NCI-H187 (cell line): ENCODE data around the gene PTPRT.
"Not testable (repeated sequence)": the region's sequence is repeated elsewhere in the genome, so short reads cannot be mapped to it uniquely, and the experiment has no call there.

Experiments
- DNase-seq, 2 experiments: peaks; one replicate each; lab custom pipeline; 2025; lab: John Stamatoyannopoulos, UW

The PTPRT gene

DNA sequence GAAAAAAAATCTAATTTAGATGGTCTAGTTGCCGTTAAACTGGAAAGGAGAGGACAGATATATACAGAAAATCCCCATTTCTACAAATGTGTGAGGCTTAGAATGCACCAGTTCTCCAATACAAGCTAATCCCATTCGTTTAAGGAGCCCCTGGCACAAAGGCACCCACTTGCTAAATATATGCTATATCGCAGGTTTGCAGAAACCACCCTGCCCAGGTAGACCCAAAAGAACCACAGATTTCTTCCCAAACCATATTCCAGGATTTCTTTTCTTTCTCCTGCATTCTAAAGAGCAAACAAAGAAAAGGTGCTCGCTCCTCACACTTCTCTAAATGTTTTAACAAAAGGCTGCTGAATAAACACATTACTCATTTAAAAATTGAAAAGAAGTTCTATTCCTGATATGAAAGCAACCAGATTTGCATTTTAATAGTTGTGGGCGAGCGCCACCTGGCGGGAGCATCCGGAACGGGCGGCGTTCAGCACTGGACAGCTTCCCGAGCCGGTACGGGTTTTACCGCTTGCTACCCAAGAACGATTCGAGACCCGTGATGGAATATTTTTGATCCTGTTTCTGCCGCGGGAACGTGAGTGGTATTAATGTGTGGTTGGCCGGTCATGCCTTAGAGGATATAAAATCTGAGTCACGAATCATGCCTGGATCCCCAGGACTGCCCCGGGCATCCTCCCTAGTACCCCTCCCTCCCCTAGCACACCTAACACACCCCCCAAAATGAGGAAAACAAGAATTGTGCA is 2.1 kb downstream of the PTPRT start:
- DNase-seq: peak; percentile 16 to 23

DNA sequence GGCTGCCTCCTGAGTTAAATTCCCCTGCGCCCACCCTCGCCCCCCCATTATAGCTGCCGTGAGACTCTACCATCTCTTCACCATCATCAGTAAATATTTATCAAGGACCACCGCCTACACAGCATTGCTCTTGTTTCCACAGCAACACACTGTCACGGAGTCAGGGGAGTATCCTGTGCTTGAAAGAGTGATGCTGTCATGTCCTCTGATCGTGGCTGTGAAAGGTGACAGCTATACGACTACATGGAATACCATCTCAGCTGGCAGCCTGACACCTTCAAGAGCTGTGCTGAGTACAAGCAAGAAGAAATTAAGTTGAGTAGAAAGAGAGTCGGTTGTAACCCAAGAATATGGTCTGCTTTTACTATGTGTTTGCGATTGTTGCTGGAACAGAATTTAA is 3.4 kb downstream of the PTPRT start:
- no peak for DNase-seq

- DNase-seq: no peak
Observed at GRCh38 chr20:43185901-43186300, 3.8 kb downstream of the PTPRT start.

- DNase-seq: no peak
Observed at GRCh38 chr20:43183536-43184070, 6.1 kb downstream of the PTPRT start.

DNA sequence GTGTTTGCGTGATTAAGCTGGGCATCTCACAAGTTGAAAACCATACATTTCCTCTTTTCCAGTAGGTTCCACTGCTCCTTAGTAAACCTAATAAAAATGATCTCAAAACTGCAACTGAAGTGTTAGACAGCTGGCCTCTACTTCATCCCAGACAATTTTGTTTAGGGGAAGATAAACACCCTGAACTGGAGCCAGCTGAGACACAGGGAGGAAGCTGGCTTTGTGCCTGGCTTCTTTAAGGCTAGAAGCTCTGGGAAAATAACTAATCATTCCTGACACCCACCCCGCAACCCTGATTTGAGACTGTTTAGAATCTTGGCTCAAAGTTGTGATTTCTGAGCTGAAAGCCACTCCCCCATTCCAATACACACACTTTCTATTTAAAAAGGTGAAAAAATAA is 11.6 kb downstream of the PTPRT start:
- no peak for DNase-seq

GRCh38 chr20:43176726-43177125 is 13.0 kb downstream of the PTPRT start:
- DNase-seq: no peak

GRCh38 chr20:43171930-43172329 is 17.8 kb downstream of the PTPRT start:
- no peak for DNase-seq

DNA sequence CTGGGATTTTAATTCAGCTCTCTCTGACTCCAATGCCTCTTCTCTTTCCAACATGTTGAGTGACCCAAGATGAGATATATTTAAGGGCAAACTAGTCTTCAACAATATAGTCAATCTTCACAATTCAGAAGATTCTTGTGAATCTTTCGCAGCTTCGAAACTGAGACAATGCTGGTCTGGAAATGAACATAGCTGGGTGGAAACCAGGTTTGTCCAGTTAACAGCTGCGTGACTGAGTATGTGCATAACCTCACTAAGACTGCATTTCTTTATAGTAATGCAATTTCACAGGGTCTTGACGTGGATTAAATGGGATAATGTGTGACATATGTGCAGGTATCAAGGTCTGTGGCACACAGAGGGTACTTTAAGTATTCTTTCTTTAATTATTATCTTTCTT is 18.9 kb downstream of the PTPRT start:
- DNase-seq: no peak

- no peak for DNase-seq
Observed at GRCh38 chr20:43167615-43168014, 22.1 kb downstream of the PTPRT start.

DNA sequence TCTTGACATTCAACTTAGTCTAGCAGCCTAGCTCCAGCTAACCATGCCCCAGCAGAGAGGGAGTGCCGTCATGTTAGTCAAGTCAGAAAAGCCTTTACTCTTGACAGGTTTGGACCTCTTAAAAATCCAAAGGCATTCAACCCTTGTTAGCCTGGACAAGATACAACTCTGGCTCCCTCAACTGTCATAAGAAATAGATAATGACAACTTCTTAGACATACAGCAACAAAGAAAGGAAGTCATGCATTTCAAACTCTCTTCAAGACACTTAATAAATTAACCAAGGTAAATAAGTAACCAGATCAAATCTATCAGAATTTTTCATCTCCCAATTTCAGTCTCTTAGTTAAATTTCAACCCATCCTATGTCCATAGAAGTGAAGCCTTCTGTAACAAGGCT is 22.7 kb downstream of the PTPRT start:
- DNase-seq: no peak

GRCh38 chr20:43165611-43166010 is 24.1 kb downstream of the PTPRT start:
- DNase-seq: no peak

GRCh38 chr20:43164736-43165135 is 25.0 kb downstream of the PTPRT start:
- not testable (repeated sequence) for DNase-seq

- DNase-seq: no peak
Observed at GRCh38 chr20:43161716-43162115, 28.0 kb downstream of the PTPRT start.

- no peak for DNase-seq
Observed at GRCh38 chr20:43160941-43161340, 28.8 kb downstream of the PTPRT start.

GRCh38 chr20:43159994-43160393 is 29.7 kb downstream of the PTPRT start:
- no peak for DNase-seq

GRCh38 chr20:43155366-43156100 is 34.2 kb downstream of the PTPRT start:
- no peak for DNase-seq

- DNase-seq: no peak
Observed at GRCh38 chr20:43151901-43152300, 37.8 kb downstream of the PTPRT start.

DNA sequence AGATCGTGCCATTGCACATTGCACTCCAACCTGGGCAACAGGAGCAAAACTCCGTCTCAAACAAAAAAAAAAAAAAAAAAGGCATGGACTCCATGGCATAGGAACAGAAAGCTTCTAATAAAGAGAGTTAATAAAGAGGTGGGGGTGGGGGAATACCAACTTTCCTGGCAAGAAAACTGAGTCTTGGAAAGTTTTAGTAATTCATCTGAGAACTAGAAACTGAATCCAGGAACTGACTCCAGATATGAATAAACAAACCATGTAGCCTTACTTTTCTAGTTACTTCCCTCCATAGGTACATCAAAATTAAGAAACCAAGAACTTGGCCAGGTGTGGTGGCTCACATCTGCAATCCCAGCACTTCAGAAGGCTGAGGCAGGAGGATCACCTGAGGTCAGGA is 38.5 kb downstream of the PTPRT start:
- DNase-seq: no peak

- DNase-seq: no peak
Observed at GRCh38 chr20:43140726-43141125, 49.0 kb downstream of the PTPRT start.

GRCh38 chr20:43138061-43138770 is 51.5 kb downstream of the PTPRT start:
- no peak for DNase-seq

DNA sequence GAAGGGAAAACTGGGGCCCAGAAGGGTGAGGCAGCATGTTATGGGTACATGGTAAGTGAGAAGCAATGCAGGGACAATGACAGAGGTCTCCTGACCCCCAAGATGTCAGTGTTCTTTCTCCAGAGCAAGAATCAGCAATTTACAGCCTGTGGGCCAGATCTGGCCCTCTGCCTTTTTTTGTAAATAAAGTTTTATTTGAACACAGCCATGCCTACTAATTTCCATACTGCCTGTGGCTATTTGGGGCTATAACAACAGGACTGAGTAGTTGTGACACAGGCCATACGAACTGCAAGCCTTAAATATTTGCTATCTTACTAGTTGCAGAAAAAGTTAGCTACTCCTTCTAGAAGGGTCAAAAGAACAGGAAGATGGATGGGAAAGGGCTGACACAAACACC is 52.5 kb downstream of the PTPRT start:
- DNase-seq: no peak

- DNase-seq: no peak
Observed at GRCh38 chr20:43124241-43124640, 65.5 kb downstream of the PTPRT start.

DNA sequence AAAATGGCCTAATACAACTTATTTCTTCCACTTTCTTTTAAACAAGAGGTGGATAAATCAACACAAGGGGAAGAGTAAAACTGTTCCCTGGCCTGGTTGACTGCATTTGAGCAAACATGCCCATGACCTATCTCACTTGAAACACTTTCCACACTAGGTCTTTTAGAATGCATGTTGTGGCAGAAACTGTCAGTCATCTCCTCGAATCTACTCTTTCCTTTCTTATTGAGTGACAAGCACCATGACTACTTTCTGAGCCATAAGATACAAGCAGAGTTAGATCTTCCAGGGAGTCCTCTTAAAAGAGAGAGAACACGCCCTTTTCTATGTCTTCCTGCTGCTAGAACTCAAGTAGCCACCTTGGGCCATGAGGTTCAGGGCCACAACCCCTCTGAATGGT is 66.5 kb downstream of the PTPRT start:
- no peak for DNase-seq
